AG20443 (cell line): ENCODE results near the gene NFKBIE.
"Not testable (repeated sequence)": the region's sequence is repeated elsewhere in the genome, so short reads cannot be mapped to it uniquely, and the experiment has no call there.

Experiments used
- DNase-seq: peaks from one replicate; pipeline ENCODE4 v3.0.0; 2012; ENCODE audit warnings: low spot score, mixed read lengths

Gene NFKBIE

GRCh38 chr6:44245391-44245911 lies 19.9 kb downstream of the NFKBIE start:
- DNase-seq = no peak

DNA sequence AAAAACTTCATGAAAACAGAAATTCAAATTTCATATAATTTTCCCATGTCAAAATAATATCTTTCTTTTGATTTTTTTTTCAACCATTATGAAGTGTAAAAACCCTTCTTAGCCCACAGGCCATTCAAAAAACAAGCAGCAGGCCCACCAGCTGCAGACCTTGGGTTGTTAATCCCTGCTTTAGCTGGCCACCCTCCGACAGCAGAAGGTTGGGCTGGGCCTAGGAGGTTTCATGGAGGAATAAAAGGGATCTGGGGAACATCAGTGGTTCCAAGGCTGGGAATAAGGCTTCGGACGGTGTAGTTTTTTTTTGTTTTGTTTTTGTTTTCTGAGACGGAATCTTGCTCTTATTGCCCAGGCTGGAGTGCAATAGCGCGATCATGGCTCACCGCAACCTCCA lies 22.0 kb downstream of the NFKBIE start:
- DNase-seq = no peak

DNA sequence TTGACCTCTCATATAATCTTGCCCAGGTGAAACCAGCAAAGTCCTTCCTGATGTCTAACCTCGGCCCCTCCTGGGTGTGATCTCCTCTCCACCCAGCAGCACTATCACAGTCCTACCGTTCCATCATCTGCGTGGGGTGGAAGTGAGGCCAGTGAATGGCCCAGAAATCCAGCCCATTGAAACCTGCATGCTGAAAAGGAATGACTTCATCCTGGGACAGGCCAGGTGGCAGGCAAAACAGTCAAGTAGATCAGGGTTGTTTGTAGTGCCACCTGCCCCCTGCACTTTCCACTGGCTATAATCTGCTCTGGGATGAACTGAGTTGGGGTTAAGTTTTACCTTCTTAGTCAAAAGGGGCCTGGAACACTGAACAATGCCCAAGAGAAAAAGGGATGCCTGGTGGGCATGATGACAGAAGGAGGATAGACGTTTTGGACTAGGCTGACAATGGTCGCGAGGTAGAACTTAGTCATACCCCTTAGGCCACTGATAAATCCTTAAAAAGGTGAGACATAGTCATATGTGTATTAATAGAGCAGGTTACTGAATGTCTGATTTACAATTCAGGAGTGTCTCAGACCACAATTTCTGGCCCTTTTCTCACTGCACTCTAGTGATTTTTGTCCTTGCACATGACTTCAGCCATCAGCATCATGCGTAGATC lies 26.5 kb downstream of the NFKBIE start:
- no peak for DNase-seq

- DNase-seq = peak; percentile 90
Measured at GRCh38 chr6:44237813-44238433, 27.4 kb downstream of the NFKBIE start.

DNA sequence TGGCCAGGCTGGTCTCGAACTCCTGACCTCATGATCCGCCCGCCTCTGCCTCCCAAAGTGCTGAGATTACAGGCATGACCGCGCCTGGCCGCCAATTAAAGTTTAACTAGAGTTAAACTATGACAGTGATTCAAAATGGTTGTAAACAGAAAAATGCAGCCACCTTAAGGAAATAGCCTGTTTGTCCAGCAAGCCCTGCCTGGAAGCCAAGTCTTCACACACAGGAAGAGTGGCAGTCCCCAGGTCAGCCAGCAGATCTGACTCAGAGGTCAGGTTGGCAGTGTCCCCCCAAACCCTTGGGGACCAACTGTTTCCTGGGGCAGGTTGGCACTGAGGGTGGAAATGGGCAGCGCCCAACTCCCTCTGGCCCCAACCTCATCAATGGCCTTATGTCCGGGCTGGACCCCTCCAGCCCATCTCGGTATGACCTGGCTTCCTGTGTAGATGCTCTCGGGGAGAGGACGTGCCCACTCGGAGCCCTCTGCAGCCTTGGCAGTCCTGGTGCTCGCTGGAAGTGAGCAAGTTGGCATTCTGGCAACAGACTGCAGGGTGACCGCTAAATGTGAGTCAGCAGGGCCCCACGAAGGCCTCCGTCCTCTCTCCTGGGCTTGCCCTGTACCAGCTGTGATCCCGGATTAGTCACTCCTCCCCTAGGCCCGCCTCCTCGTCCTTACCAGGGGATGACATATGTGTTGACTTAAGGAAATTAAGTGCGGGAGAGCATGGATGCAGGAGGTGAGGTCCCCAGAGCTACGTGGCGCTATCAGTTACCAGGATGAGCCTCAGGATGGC lies 28.1 kb downstream of the NFKBIE start:
- peak; percentile 94 for DNase-seq

DNA sequence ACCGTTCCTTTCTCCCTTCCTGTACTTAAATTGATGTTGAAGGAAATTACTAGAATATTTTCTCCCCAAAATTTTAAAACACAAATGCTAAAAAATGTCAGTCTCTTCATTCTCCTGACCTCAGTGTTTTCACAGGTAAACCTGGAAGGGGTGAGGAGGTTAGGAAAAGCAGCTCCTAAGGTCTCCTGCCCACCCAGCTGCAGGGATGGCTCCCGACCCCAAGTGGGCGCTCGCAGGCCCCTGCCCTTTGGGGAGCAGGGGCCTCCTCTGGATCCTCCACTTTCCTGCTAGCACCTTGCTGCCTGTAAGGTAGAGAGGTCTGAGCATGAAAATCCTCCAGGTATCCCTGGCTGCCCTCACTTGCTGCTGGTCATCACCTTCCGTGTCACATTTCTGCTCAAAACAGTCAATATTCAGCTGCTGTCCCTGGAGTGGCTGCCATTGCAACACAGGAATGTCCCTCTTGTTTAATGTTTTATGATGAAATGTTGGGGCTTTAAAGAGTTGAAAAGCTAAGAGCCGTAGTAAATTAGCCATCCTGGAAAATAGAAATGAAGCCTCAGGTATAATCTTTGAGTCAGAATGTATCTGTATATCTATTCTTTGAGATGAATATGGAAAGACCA lies 29.3 kb downstream of the NFKBIE start:
- DNase-seq = no peak

GRCh38 chr6:44235269-44235668 lies 30.1 kb downstream of the NFKBIE start:
- no peak for DNase-seq

DNA sequence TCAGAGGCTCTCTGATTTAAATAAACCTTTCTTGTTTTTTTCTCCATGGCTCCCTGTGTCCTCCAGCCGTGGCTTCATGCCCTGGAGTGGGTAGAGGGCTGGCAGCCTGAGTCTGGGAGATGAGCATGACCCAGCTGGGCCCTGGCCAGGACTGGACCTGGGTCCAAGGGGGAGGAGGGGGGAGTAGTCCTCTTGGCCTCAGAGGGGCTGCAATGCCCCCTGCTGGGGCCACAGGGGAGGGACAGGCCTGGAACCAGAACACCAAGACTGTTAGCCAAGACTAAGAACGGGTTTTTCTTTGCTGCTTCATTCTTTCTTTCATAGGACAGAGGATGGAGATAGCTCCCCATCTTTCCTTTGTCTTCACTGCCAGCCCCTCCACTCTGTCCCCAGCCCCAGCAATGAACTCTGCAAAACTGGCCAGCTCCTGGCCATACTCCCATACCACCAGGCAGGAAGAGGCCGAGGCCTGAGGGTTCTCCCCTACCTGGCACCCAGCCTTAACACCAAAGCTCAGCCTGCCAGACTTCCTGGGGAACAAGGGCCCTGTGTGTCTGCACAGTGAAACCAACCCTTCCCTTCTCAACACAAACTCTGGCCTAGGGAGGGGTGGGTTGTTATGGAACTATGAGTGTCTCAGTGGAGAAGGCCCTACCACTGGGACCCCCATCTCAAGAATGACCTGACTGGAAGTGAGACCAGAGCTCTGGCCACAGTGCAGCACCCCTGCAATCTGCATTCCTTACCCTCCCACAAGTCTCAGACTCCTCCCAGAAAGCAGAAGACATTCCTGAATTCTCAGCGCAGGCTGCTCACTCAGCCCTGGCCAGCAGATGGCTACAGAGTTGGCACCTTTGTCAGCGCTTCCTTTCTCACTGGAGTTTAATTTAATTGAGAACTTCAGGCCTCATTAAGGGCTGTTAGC lies 31.0 kb downstream of the NFKBIE start:
- DNase-seq = peak; percentile 84

- no peak for DNase-seq
Measured at GRCh38 chr6:44233567-44234100, 31.7 kb downstream of the NFKBIE start.

GRCh38 chr6:44232676-44233566 lies 32.4 kb downstream of the NFKBIE start:
- DNase-seq = no peak

- DNase-seq = not testable (repeated sequence)
Measured at GRCh38 chr6:44231426-44231825, 33.9 kb downstream of the NFKBIE start.

DNA sequence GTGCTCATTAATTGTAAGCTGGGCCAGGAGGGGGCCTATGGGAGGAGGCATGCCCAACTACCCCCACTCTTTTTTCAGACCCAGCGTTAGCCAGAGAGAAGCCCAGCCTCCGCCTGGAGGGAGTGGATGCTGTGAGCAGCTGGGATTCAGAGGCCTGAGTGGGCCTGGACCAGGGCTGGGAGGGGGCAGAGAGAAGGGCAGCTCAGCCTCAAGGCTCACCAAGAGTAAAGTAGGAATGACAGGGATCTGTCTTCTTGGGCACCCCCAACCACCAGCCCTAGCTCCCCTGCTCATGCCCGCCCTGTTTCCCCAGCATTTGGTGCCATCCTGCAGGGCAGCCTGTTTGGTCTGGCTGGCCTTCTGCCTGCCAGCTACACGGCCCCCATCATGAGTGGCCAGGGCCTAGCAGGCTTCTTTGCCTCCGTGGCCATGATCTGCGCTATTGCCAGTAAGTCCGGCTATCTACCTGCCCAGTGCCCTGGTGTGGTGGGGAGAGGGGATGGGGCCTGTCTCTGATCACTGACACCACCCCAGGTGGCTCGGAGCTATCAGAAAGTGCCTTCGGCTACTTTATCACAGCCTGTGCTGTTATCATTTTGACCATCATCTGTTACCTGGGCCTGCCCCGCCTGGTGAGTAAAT lies 35.2 kb downstream of the NFKBIE start:
- DNase-seq = no peak

GRCh38 chr6:44229376-44230033 lies 35.8 kb downstream of the NFKBIE start:
- no peak for DNase-seq

DNA sequence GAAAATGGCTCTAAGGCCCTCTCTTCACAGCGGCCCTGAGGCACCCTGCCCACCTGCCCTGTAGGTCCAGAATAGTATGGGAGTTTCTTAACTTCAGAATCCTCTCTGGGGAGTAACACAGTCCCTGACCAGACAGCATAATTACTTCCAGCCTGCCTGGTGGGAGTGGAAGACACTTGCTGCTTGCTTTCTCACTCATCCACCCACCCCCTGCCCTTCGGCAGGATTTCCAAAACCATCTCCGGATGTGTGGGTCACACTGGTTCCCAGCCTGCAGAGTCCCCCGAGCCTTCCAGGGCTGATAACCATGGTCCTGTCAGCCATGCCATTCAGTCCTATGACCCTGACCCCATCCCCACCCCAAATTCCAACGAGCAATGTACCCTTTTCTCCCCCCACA lies 36.5 kb downstream of the NFKBIE start:
- no peak for DNase-seq

- DNase-seq = no peak
Measured at GRCh38 chr6:44228433-44228832, 36.9 kb downstream of the NFKBIE start.

DNA sequence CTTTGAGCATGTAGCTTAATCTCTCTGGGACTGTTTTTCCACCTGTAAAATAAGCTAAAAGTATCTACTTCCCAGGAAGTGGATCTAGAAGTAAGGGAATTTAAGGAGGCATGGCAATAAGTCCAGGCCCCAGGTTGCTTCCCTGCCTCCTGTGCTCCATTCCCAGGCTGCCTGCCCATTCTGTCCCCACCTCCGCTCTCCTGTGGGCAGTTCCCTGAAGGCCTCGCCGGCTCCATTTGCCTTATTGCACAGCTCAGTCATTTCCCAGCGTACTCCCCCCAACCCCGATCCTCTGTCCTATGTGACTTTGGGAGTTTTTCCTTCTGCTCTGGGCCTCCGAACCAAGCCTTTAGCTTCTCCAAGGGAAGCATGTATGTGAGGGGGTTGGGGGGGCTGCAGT lies 37.3 kb downstream of the NFKBIE start:
- no peak for DNase-seq

GRCh38 chr6:44227148-44227793 lies 38.1 kb downstream of the NFKBIE start:
- DNase-seq = no peak

GRCh38 chr6:44226368-44227147 lies 38.8 kb downstream of the NFKBIE start:
- no peak for DNase-seq
